Right renal pelvis (tissue), 4 donors: Measurements from ENCODE around the gene PLPP2. TPM values are rescaled to one million over a fixed set of nuclear protein-coding genes. Genes with fewer than 3 reads are reported as not detected.

Source experiments
- DNase-seq, 4 donors: peaks; one replicate each; pipeline ENCODE4 v3.0.0-alpha.2; 2013; ENCODE audit warnings: low read depth in 4 of 4, low spot score in 3 of 4, missing footprints in 1 of 4
- polyA plus RNA-seq, 4 donors: library from polyadenylated mRNA; unstranded; fragments of 120-200 nt; gene quantifications; one replicate each; pipeline ENCODE4 v1.2.1, GENCODE V29; 2013; ENCODE audit not compliant: insufficient read length in 4 of 4

The PLPP2 gene
- 1 to 10 TPM; 2.2 to 4.3 (median 3.2) TPM for polyA plus RNA-seq

DNA sequence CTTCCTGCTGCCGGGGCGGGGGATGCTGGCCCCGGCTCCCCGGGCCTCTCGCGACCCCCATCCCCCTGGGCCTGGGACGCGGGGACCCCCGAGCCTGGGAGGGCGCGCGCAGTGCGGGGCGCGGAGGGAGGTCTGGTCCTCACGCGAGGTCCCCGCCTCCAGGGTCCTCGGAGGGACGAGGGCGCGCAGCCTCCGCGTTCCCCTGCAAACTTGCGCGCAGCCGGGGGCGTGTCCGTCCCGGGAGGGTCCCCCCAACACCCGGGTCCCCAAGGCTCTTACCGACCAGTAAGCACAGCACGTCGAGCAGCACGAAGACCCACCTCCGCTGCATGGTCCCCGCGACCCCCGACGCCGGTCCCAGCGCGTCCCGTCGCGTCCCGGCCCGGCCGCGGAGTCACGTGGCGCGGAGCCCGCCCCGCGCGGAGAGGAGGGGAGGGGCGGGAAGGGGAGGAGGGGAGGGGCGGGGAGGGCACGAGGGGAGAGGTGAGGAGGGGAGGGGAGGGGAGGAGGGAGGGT is at the start of gene PLPP2:
Gene PLPP2 (minus strand): TSS at position 398 of the 516 bp plus-strand sequence. CDS start 67 bp downstream, at position 331.
- no peak for DNase-seq

GRCh38 chr19:340620-341385 is 49.6 kb upstream of the PLPP2 start:
- no peak for DNase-seq

DNA sequence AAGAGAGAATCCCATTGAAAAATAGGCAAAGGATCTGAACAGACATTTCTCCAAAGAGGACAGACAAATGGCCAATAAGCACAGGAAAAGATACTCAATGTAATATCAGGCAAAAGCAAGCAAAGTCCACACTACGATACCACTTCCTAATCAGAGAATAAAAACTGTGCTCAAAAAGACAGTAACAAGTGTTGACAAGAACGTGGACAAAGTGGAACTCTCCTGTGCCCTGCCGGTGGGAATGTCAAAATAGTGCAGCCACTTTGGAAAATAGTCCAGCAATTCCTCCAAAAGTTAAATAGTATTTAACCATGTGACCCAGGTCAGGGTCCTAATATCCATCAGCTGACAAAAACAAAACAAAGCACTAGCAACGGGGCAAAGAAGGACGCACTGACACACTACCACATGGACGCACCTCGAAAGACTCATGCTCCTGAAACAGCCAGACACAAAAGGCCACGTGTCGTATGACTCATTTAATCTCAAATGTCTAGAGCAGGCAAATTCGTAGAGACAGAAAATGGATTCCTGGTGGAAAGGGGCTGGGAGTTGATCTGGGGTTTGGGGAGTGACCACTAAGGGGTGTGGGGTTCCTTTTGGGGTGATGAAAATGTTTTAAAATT is 48.2 kb upstream of the PLPP2 start:
- no peak for DNase-seq

DNA sequence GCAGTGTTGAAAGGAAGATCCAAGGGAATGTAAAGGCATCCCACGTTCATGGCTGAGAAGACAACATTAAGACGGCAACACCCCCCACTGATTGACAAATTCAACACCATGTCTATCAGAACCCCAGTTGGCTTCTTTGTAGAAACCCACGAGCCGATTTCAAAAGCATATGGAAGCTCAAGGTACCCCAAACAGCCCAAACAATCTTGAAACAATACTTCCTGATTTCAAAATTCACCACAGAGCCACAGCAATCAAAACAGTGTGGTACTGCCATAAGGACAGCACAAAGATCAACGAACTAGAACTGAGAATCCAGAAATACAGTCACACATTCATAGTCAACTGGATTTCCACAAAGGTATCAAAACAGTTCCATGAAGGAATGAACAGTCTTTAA is 47.2 kb upstream of the PLPP2 start:
- no peak for DNase-seq

- DNase-seq = no peak
Measured at GRCh38 chr19:336067-336614, 44.9 kb upstream of the PLPP2 start.

GRCh38 chr19:335486-336066 is 44.4 kb upstream of the PLPP2 start:
- no peak for DNase-seq

DNA sequence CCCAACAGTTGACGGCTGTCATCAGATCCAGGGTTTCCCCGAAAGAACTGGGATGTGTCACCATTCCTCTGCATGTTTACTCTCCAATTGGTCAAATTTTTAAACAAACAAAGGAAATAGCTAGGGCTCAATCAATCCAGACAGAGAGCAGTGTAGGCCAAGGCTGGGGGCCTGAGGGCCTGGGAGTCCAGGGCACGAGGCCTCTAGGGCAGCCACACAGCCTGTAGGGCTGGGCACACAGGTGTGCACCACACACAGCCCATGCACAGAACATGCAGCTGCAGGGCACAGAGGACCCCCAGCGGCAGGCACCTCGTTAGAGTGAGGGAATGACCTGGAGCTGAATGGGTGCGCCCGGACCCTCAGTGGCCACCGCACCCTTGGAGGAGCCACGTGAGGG is 43.9 kb upstream of the PLPP2 start:
- no peak for DNase-seq

- DNase-seq = no peak
Measured at GRCh38 chr19:334296-335071, 43.3 kb upstream of the PLPP2 start.

GRCh38 chr19:330503-330902 is 39.3 kb upstream of the PLPP2 start:
- no peak for DNase-seq

- DNase-seq = no peak
Measured at GRCh38 chr19:329876-330275, 38.7 kb upstream of the PLPP2 start.

DNA sequence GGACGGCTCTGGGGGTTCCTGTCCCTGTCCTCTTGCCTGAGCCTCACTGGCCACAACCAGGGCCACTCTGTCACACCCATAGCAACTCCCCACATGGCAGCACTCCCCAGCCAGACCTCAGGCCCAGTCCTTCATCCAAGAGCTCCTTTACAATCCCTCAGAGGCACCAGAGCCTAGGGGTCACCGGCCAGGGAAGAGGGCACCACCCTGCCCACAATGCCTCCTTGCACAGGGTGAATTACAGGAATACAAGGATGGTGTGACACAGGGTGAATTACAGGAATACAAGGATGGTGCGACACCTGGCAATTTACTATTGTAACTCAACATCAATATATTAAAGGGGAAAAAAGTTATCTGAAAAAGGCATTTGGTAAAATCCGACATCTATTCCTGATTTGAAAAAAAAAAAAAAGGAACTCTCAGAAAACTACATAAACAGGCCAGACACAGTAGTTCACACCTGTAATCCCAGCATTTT is 36.9 kb upstream of the PLPP2 start:
- no peak for DNase-seq

GRCh38 chr19:327291-328024 is 36.3 kb upstream of the PLPP2 start:
- DNase-seq = no peak

DNA sequence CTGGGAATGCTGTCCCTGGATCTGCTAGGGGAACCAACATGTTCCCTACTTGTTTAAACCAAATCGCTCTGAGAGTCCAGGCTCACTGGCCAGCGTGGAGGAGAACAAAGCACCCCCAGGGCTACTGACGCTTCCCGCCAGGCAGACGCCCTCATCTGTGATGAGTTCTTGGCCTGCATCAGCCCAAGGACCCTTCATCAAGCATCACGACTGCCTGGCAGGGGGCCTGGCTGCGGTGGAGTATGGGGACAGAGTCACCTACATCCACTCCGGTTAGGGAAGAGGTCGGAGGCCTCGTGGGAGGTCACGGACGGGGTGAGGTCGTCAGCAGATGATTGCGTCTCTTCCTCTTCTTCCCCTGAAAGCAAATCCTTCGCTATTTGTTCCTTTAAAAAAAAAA is 35.7 kb upstream of the PLPP2 start:
- DNase-seq = no peak

GRCh38 chr19:325937-326565 is 34.8 kb upstream of the PLPP2 start:
- DNase-seq = no peak

DNA sequence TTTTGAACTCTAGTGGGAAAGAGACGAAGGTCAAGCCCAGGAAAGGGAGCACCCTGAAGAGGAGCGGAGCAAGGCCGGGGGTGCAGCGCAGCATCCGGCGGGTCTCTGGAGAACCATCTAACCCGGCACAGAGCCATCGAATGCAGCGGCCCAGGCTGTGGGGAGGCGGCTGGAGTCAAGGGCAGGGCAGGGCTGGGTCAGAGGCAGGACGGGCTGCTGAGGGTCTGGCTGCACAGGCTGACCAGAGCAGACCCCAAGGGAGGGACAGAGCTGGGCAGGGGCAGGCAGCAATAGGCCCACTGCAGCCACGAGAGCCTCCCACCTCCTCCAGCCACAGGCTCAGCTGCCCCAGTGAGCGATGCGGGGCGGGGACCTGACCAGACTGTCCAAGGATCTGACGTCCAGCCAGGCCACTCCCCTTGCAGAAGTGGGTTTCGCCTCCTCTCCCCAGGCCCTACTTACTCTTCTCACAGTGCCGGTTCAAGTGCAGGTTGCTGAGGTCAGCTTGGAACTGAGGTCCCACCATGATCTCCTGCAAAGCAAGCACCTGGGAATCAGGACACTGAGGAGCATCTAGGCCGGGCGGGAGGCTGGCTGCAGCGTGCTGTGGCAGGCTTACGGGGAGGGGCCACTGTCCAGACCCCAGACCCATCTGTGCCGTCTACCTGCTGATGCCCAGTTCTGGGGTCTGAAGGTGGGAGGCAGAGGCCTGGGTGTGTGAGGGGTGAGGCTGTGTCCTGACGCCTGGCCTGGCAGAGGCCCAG is 34.2 kb upstream of the PLPP2 start:
- DNase-seq = no peak

GRCh38 chr19:324716-325115 is 33.5 kb upstream of the PLPP2 start:
- no peak for DNase-seq

GRCh38 chr19:322616-323015 is 31.4 kb upstream of the PLPP2 start:
- DNase-seq = no peak

- DNase-seq = no peak
Measured at GRCh38 chr19:318509-318774, 27.2 kb upstream of the PLPP2 start.
